ENCODE measurements around the gene CALM1.

DNA sequence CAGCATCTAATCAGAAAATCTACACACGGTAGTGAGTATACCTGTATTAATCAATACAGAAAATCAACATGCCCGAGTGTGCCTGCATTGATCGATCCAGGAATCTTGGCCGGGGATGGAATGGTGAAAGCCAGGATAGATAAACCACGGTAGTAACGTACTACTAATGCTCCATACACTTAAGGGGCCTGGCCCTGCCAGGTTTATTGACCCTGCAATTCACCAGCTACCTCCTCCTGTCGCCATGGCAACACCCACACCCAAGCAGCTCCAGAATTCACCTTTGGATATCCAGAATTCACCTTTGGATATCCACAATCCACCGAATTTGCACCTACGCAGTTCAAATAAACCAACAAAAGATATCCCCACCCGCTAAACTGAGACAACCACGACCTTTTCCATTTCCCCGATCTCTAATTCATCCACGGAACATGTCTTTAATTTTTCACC lies 14.8 kb upstream of the CALM1 start:
- TF ChIP-seq, protein P1, sequence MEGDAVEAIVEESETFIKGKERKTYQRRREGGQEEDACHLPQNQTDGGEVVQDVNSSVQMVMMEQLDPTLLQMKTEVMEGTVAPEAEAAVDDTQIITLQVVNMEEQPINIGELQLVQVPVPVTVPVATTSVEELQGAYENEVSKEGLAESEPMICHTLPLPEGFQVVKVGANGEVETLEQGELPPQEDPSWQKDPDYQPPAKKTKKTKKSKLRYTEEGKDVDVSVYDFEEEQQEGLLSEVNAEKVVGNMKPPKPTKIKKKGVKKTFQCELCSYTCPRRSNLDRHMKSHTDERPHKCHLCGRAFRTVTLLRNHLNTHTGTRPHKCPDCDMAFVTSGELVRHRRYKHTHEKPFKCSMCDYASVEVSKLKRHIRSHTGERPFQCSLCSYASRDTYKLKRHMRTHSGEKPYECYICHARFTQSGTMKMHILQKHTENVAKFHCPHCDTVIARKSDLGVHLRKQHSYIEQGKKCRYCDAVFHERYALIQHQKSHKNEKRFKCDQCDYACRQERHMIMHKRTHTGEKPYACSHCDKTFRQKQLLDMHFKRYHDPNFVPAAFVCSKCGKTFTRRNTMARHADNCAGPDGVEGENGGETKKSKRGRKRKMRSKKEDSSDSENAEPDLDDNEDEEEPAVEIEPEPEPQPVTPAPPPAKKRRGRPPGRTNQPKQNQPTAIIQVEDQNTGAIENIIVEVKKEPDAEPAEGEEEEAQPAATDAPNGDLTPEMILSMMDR (IDR thresholded peaks at IDR 0.05; ENCODE audit: poor library complexity, severe bottlenecking): no peak
- TF ChIP-seq EP300 (conservative IDR thresholded peaks at IDR 0.05; ENCODE audit: poor library complexity, severe bottlenecking) (no peak), POLR2AphosphoS5 (IDR thresholded peaks at IDR 0.05) (no peak), SMC3 (conservative IDR thresholded peaks at IDR 0.05; ENCODE audit: poor library complexity) (no peak), EZH2 (IDR thresholded peaks at IDR 0.05; ENCODE audit: borderline replicate concordance, insufficient read depth, low read length, poor library complexity, severe bottlenecking) (no peak), TAF1 (IDR thresholded peaks at IDR 0.05; ENCODE audit: low read depth) (no peak), MXI1 (conservative IDR thresholded peaks at IDR 0.05; ENCODE audit: poor library complexity, severe bottlenecking) (no peak)
- TF ChIP-seq, protein P2, sequence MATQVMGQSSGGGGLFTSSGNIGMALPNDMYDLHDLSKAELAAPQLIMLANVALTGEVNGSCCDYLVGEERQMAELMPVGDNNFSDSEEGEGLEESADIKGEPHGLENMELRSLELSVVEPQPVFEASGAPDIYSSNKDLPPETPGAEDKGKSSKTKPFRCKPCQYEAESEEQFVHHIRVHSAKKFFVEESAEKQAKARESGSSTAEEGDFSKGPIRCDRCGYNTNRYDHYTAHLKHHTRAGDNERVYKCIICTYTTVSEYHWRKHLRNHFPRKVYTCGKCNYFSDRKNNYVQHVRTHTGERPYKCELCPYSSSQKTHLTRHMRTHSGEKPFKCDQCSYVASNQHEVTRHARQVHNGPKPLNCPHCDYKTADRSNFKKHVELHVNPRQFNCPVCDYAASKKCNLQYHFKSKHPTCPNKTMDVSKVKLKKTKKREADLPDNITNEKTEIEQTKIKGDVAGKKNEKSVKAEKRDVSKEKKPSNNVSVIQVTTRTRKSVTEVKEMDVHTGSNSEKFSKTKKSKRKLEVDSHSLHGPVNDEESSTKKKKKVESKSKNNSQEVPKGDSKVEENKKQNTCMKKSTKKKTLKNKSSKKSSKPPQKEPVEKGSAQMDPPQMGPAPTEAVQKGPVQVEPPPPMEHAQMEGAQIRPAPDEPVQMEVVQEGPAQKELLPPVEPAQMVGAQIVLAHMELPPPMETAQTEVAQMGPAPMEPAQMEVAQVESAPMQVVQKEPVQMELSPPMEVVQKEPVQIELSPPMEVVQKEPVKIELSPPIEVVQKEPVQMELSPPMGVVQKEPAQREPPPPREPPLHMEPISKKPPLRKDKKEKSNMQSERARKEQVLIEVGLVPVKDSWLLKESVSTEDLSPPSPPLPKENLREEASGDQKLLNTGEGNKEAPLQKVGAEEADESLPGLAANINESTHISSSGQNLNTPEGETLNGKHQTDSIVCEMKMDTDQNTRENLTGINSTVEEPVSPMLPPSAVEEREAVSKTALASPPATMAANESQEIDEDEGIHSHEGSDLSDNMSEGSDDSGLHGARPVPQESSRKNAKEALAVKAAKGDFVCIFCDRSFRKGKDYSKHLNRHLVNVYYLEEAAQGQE (IDR thresholded peaks at IDR 0.05; ENCODE audit: borderline replicate concordance): no peak

Measured in neural cell (in vitro differentiated cells).